HFFc6 (cell line): ENCODE data around the gene ELK3. TPM values are rescaled to one million over a fixed set of nuclear protein-coding genes. Genes with fewer than 3 reads are reported as not detected.

ENCODE experiments used
- DNase-seq: peaks from one replicate; pipeline ENCODE4 v3.0.0-alpha.2; 2018
- H3K27ac Mint-ChIP-seq: 2 replicates; pipeline ENCODE4 v1.8.0; 2020; ENCODE audit warnings: mild to moderate bottlenecking, mixed read lengths
- H3K27me3 Mint-ChIP-seq: 2 replicates; pipeline ENCODE4 v1.8.0; 2021; ENCODE audit warnings: mild to moderate bottlenecking, moderate library complexity, mixed read lengths; ENCODE audit not compliant: insufficient read depth
- H3K36me3 Mint-ChIP-seq: 2 replicates; pipeline ENCODE4 v1.8.0; 2021; ENCODE audit warnings: low read depth, mixed read lengths
- H3K4me1 Mint-ChIP-seq: 2 replicates; pipeline ENCODE4 v1.8.0; 2020; ENCODE audit warnings: low read depth, mixed read lengths
- H3K4me3 Mint-ChIP-seq: 2 replicates; pipeline ENCODE4 v1.8.0; 2020; ENCODE audit warnings: mild to moderate bottlenecking, moderate library complexity, mixed read lengths
- H3K9me3 Mint-ChIP-seq: 2 replicates; pipeline ENCODE4 v1.8.0; 2020; ENCODE audit warnings: mild to moderate bottlenecking, mixed read lengths
- CTCF ChIP-seq: fragments of 200-600 bp; sonication (generic); IDR thresholded peaks from 2 replicates; pipeline ENCODE4 v1.5.0; 2021; ENCODE audit warnings: antibody characterized with exemption, mild to moderate bottlenecking
- total RNA-seq, 6 experiments: library from RNA; stranded (reverse); fragmentation: NEBNext Ultra II Directional; extraction: Animal tissue kit (Norgen Biotek cat#: 25700); gene quantifications; 2 replicates in 1 of 6; 3 replicates in 5 of 6; pipeline ENCODE4 v1.2.3, GENCODE V29; 2021

The ELK3 gene
- total RNA-seq, 6 experiments from 2014 or later, result 54.5 to 80.7 (median 71.9) TPM

- peak overlapping the region; percentile 99 for H3K27ac Mint-ChIP-seq
- H3K4me1 Mint-ChIP-seq, result peaks cover 66% of the 10 kb centered on the region
- peak overlapping the region; percentile 65 for H3K4me3 Mint-ChIP-seq
These were observed 5.3 kb downstream of the ELK3 start for GRCh38 chr12:96199464-96199863.

GRCh38 chr12:96201272-96202227 lies 7.4 kb downstream of the ELK3 start:
- H3K9me3 Mint-ChIP-seq, result peaks cover 28% of the 10 kb centered on the region
- no peak for DNase-seq
- H3K27ac Mint-ChIP-seq, result peak overlapping the region; percentile 57
- H3K4me3 Mint-ChIP-seq, result no peak overlapping the region; the same call in 1 of the 2 replicates
- peaks cover 54% of the 10 kb centered on the region for H3K36me3 Mint-ChIP-seq
- H3K27me3 Mint-ChIP-seq, result peaks cover 3% of the 10 kb centered on the region
- TF ChIP-seq CTCF, result no peak
- peaks cover 79% of the 10 kb centered on the region for H3K4me1 Mint-ChIP-seq

More at GRCh38 chr12:96199464-96199863, 5.3 kb downstream of the ELK3 start:
- DNase-seq, result no peak
- peaks cover 36% of the 10 kb centered on the region for H3K36me3 Mint-ChIP-seq
- TF ChIP-seq CTCF, result no peak
- H3K27me3 Mint-ChIP-seq, result peaks cover 9% of the 10 kb centered on the region
- peaks cover 15% of the 10 kb centered on the region for H3K9me3 Mint-ChIP-seq

- no peak overlapping the region for H3K4me3 Mint-ChIP-seq
- H3K9me3 Mint-ChIP-seq, result peaks cover 28% of the 10 kb centered on the region
- H3K27me3 Mint-ChIP-seq, result peaks cover 3% of the 10 kb centered on the region
- H3K36me3 Mint-ChIP-seq, result peaks cover 55% of the 10 kb centered on the region
- TF ChIP-seq CTCF, result no peak
- no peak for DNase-seq
- H3K27ac Mint-ChIP-seq, result no peak overlapping the region
- peaks cover 79% of the 10 kb centered on the region for H3K4me1 Mint-ChIP-seq
These were observed 10.2 kb downstream of the ELK3 start for GRCh38 chr12:96204381-96204780.

GRCh38 chr12:96205908-96206307 lies 11.7 kb downstream of the ELK3 start:
- peaks cover 3% of the 10 kb centered on the region for H3K27me3 Mint-ChIP-seq
- no peak overlapping the region for H3K4me3 Mint-ChIP-seq
- H3K36me3 Mint-ChIP-seq, result peaks cover 55% of the 10 kb centered on the region
- H3K4me1 Mint-ChIP-seq, result peaks cover 84% of the 10 kb centered on the region
- H3K27ac Mint-ChIP-seq, result no peak overlapping the region
- peaks cover 28% of the 10 kb centered on the region for H3K9me3 Mint-ChIP-seq
- DNase-seq, result no peak
- no peak for TF ChIP-seq CTCF

GRCh38 chr12:96206936-96207662 lies 12.9 kb downstream of the ELK3 start:
- TF ChIP-seq CTCF, result no peak
- H3K4me1 Mint-ChIP-seq, result peaks cover 84% of the 10 kb centered on the region
- peaks cover 28% of the 10 kb centered on the region for H3K9me3 Mint-ChIP-seq
- DNase-seq, result no peak
- H3K27ac Mint-ChIP-seq, result peak overlapping the region; percentile 81
- H3K4me3 Mint-ChIP-seq, result no peak overlapping the region
- H3K27me3 Mint-ChIP-seq, result peaks cover 2% of the 10 kb centered on the region; the same call in 1 of the 2 replicates
- peaks cover 44% of the 10 kb centered on the region for H3K36me3 Mint-ChIP-seq
